Ectodermal cell (in vitro differentiated cells): ENCODE results near the gene ACSS3.

Experiments used
- H3K27ac ChIP-seq: 2 replicates; pipeline ENCODE4 v1.7.0; 2013; ENCODE audit warnings: mild to moderate bottlenecking, low read depth, low read length; ENCODE audit not compliant: insufficient read depth, poor library complexity, severe bottlenecking
- H3K27me3 ChIP-seq: 2 replicates; pipeline ENCODE4 v1.7.0; 2013; ENCODE audit warnings: mild to moderate bottlenecking, low read length; ENCODE audit not compliant: insufficient read depth, control insufficient read depth, poor library complexity, severe bottlenecking
- H3K36me3 ChIP-seq: one replicate; pipeline ENCODE4 v1.7.0; 2013; ENCODE audit warnings: low read length; ENCODE audit not compliant: control insufficient read depth, insufficient read depth
- H3K4me1 ChIP-seq: one replicate; pipeline ENCODE4 v1.7.0; 2013; ENCODE audit warnings: low read length; ENCODE audit not compliant: control insufficient read depth, insufficient read depth
- H3K4me3 ChIP-seq: 2 replicates; pipeline ENCODE4 v1.7.0; 2013; ENCODE audit warnings: low read depth, low read length, control low read depth; ENCODE audit not compliant: insufficient read depth
- H3K9me3 ChIP-seq: 2 replicates; pipeline ENCODE4 v1.7.0; 2013; ENCODE audit warnings: mild to moderate bottlenecking, low read length, moderate library complexity; ENCODE audit not compliant: control insufficient read depth
- WGBS, 2 experiments: methylation state at CpG; one replicate each; pipeline ENCODE4 v1.1.7; 2013; ENCODE audit warnings: missing lambda C conversion rate in 2 of 2; 5-methylcytosine and 5-hydroxymethylcytosine counted together

The ACSS3 gene

DNA sequence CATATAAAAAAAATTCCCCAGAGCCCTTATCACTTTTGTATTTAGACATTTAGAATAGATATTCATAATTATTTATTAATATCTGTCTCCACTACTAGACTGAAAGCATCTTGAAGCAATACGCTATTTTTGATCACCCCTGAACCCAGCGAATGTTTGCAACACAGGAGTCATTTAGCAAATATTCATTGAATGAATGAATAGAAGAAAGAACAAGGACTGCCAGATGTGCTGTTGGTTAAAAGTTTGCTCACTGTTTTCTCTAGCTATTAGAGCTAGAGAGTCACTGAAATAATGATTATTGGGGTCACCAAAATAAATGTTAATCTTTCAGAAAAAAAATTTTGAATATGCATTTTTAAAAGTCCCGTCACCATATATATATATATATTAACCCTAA lies 174.3 kb downstream of the ACSS3 start:
- Histone ChIP-seq H3K4me1 (no peaks in the 10 kb centered on the region), H3K27ac (no peak overlapping the region), H3K36me3 (no peaks in the 10 kb centered on the region), H3K4me3 (no peak overlapping the region), H3K9me3 (no peaks in the 10 kb centered on the region), H3K27me3 (no peaks in the 10 kb centered on the region)
- WGBS, 2 experiments = 88 to 95% methylated on average over 2 of the region's 3 CpGs

DNA sequence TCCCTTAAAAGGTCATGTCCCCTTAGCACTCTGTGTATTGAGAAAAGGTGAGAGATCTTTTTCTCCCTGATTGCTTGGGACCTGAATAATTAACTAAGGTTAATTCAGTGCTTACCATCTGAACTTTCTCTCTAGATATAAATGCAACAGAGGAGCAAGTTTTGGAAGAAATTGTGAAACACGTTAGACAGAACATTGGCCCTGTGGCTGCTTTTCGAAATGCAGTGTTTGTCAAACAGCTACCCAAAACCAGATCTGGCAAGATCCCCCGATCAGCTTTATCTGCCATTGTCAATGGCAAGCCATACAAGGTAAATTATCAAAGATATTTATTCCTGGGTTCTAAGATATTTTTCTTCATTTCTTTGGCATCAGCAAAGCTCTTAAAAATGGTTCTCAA lies 175.5 kb downstream of the ACSS3 start:
- 92 to 95% methylated on average over 3 of the region's 3 CpGs for WGBS, 2 experiments
- no peak overlapping the region for H3K27ac ChIP-seq
- H3K4me1 ChIP-seq = no peaks in the 10 kb centered on the region
- H3K27me3 ChIP-seq = no peaks in the 10 kb centered on the region
- no peak overlapping the region for H3K4me3 ChIP-seq
- no peaks in the 10 kb centered on the region for H3K9me3 ChIP-seq
- H3K36me3 ChIP-seq = no peaks in the 10 kb centered on the region

DNA sequence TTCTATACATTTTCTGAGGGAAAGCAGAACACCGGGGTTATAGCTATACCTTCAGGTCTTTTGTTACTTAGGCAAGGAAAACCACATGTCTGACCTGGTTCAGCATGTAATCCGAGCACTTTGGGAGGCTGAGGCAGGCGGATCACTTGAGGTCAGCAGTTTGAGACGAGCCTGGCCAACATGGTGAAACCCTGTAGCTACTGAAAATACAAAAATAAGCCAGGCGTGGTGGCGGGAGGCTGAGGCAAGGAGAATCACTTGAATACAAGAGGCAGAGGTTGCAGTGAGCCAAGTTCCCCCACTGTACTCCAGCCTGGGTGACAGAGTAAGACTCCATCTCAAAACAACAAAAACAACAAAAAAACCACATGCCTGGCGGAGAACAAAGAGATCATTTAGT lies 177.6 kb downstream of the ACSS3 start:
- Histone ChIP-seq H3K36me3 (no peaks in the 10 kb centered on the region), H3K27ac (no peak overlapping the region), H3K27me3 (no peaks in the 10 kb centered on the region), H3K4me3 (no peak overlapping the region), H3K4me1 (no peaks in the 10 kb centered on the region), H3K9me3 (no peaks in the 10 kb centered on the region)
- 81 to 85% methylated on average over 7 of the region's 7 CpGs for WGBS, 2 experiments

DNA sequence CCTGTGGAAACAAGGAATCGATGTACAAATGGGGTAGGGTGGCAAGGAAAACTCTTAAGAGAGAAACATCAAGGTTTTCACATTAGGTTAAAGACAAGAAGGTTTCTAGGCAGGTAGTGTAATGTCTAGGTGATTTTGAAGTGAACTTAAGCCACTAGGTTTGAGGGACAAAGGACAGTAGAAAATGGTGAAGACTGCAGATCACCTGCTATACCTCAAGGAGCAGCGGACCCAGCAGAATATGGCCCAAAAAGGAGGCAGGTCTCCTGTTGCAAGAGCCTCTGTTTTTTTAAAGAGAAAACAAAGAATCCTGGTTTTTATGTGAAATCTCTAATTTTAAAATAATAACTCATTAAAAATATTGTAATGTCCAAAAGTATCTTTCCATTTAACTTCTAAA lies 178.1 kb downstream of the ACSS3 start:
- H3K27me3 ChIP-seq = no peaks in the 10 kb centered on the region
- H3K36me3 ChIP-seq = no peaks in the 10 kb centered on the region
- H3K4me1 ChIP-seq = no peaks in the 10 kb centered on the region
- no peak overlapping the region for H3K27ac ChIP-seq
- no peaks in the 10 kb centered on the region for H3K9me3 ChIP-seq
- H3K4me3 ChIP-seq = no peak overlapping the region
- WGBS, 2 experiments = 89 to 95% methylated on average over 2 of the region's 2 CpGs

DNA sequence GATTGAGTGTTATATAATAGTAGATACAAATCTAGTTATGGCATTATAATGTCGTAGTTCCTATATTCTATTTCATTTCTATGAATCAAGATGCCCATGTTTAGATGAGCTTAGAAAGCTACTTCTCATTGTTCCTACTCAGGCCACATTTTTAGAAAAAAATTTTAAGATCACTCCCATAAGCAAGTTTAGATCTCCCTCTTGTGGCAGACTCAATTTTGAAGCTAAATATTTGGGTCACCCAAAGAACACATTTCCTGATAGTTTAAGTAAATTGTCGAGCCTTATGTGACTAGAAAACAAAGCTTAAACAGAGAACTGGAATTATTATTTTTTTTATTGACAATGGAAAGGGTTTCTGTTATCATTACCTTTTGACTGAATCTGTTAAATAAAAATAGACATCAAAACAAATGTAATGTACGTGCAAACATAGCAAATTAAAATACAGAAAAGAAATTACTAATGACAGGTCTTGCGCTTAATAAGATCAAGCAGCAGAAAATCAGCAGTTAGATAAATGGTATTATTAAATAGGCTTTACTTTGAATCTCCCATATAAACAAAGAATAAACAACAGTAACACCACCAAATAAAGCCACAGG lies 180.2 kb downstream of the ACSS3 start:
- no peaks in the 10 kb centered on the region for H3K27me3 ChIP-seq
- H3K36me3 ChIP-seq = no peaks in the 10 kb centered on the region
- WGBS, 2 experiments = 90% methylated on average over 2 of the region's 4 CpGs; no CpG with 5 or more reads in 1 of the 2 experiments
- H3K9me3 ChIP-seq = no peaks in the 10 kb centered on the region
- no peaks in the 10 kb centered on the region for H3K4me1 ChIP-seq
- no peak overlapping the region for H3K4me3 ChIP-seq
- H3K27ac ChIP-seq = no peak overlapping the region

DNA sequence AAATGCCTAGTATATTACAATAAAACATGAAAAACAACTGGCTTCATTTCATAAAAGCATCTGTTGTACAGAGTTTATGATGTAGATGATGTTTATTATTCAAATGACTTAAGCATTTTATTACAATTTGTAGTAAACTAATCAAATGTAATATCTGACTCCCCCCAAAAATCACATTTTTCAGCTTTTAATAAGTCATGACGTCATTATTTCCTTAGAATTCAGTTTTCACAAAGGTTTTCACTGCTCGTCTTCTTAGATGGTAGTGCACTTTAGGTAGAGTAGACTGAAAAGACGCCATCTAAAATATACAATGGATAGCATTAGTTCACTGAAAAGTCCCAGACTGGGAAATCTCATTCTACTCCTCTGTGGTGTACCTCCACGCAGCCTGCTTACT lies 181.5 kb downstream of the ACSS3 start:
- H3K9me3 ChIP-seq = no peaks in the 10 kb centered on the region
- H3K27me3 ChIP-seq = no peaks in the 10 kb centered on the region
- H3K4me3 ChIP-seq = no peak overlapping the region
- H3K36me3 ChIP-seq = no peaks in the 10 kb centered on the region
- H3K27ac ChIP-seq = no peak overlapping the region
- no peaks in the 10 kb centered on the region for H3K4me1 ChIP-seq
- 94 to 96% methylated on average over 4 of the region's 4 CpGs for WGBS, 2 experiments

DNA sequence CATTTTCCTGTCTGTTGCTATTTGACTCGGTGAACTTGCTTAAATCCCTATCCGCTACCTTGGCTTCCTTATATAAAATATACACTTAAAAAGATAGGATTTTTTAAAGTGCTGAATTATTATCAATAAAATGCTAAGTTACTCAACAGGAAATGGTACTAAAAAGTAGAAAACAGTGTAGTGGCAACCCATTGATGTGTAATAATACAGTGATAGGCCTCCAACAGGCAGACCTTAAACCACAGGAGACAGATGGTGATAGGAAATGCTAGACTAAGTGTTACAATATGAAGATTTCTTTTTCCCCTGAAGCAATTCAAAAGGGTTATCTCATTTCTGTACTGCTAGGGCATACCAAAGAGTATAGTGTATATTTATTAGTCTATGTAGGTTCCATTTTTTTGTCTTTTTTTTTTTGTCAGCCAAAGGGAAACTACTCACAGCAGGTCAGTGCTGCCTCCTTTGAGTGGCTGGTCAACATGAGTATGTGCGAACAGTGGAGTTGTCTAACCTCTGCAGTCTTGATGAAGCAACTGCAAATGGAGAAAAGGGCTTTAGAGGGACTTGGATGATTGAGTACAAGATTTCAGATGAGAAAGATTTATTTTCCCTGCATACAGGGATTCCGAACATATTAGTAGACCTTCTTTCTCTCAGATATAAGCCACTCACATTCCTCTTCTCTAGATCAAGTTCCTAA lies 183.8 kb downstream of the ACSS3 start:
- H3K4me3 ChIP-seq = no peak overlapping the region
- H3K4me1 ChIP-seq = no peaks in the 10 kb centered on the region
- no peaks in the 10 kb centered on the region for H3K36me3 ChIP-seq
- 80 to 87% methylated on average over 2 to 3 of the region's 4 CpGs for WGBS, 2 experiments
- no peaks in the 10 kb centered on the region for H3K9me3 ChIP-seq
- H3K27me3 ChIP-seq = no peaks in the 10 kb centered on the region
- no peak overlapping the region for H3K27ac ChIP-seq

DNA sequence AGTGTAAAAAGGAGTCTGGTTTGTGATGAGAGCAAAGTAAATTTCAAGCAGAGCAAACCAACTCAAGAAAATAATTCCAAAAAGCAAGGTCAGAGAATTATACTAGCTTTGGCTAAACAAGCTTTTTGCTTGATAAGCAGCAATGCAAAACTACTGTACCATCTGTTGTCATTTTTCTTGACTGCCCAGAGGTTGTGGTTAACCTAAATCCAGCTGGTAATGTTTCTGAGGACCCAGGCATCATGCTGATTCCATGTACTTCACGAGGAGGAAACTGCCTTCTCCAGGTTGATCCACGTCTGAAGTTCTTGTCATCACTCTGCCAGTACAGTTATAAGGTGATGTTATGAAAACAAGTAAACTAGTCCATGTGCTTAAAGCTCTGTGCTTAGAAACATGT lies 185.2 kb downstream of the ACSS3 start:
- no peak overlapping the region for H3K4me3 ChIP-seq
- 96 to 98% methylated on average over 2 of the region's 2 CpGs for WGBS, 2 experiments
- no peak overlapping the region for H3K27ac ChIP-seq
- no peaks in the 10 kb centered on the region for H3K27me3 ChIP-seq
- H3K4me1 ChIP-seq = no peaks in the 10 kb centered on the region
- H3K9me3 ChIP-seq = no peaks in the 10 kb centered on the region
- no peaks in the 10 kb centered on the region for H3K36me3 ChIP-seq

DNA sequence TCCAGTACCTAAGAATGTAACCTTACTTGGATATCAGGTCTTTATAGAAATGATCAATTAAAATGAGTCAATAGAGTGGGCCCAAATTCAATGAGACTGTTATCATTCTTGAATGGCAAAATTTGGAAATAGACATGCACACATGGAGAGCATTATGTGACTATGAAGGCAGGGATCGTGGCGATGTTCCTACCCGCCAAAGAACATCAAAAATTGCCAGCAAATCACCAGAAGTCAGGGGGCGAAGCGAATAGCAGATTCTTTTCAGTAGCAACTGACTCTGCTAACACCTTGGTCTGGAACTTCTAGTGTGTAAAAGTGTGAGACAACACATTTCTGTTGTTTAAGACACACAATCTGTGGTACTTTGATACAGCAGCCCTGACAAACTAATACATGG lies 192.5 kb downstream of the ACSS3 start:
- Histone ChIP-seq H3K27ac (no peak overlapping the region), H3K36me3 (no peaks in the 10 kb centered on the region), H3K27me3 (no peaks in the 10 kb centered on the region), H3K4me1 (no peaks in the 10 kb centered on the region), H3K4me3 (no peak overlapping the region), H3K9me3 (no peaks in the 10 kb centered on the region)
- WGBS, 2 experiments = 96 to 99% methylated on average over 5 of the region's 5 CpGs

DNA sequence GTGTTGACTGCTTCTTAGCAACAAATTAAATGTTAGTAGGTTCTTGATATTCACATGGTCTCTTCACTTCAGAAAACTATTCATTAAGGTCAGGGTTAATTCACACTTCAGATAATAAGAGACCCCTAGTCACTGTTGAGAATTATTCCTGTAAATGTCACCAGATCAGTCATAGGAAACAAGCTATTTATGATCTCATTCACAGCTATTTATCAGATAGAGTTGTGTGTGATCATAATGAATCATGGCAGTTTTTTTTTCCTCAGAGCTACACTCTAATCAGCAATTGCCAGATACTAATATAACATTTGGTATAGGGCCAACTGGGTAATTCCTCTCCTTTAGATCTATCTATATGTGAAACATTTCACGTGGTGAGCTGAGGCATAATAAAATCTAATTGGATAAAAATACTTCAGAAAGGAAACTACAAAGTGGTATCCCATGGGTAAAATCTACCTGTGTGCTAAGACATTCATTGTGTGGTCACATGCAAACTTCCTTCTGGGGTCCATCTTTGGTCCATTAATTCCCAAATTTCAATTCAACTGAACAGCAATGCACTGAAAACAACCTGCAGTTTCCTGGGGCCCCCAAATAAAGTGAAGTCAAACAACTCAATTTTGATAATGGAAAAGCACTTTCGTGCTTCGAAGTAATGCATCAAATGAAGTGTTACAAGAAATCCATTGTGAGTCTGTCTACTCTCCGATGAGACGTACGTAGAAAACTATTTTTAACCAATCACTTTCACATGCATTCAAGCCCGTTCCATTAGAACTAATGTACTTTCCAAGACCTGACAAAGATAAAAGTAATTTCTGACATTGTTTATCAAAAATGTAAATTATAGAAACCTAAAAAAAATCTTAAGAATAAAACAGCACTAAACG lies 197.0 kb downstream of the ACSS3 start:
- no peak overlapping the region for H3K27ac ChIP-seq
- H3K27me3 ChIP-seq = no peaks in the 10 kb centered on the region
- H3K9me3 ChIP-seq = no peaks in the 10 kb centered on the region
- H3K4me1 ChIP-seq = no peaks in the 10 kb centered on the region
- no peaks in the 10 kb centered on the region for H3K36me3 ChIP-seq
- H3K4me3 ChIP-seq = no peak overlapping the region
- 80 to 90% methylated on average over 5 to 7 of the region's 8 CpGs for WGBS, 2 experiments
